Measurements from ENCODE around the gene THEM5.
"Not testable (repeated sequence)": the region's sequence is repeated elsewhere in the genome, so short reads cannot be mapped to it uniquely, and the experiment has no call there.

The THEM5 gene

GRCh38 chr1:151853411-151853943 is at the start of gene THEM5:
TSS of gene THEM5 (minus strand) at chr1:151853712. CDS start at chr1:151853565, 147 bp downstream.
- no peak for DNase-seq (ENCODE audit: low read depth in 2 of 2)

- no peak for DNase-seq (ENCODE audit: low read depth in 2 of 2)
Measured at GRCh38 chr1:151902858-151903257, 49.3 kb upstream of the THEM5 start.

- not testable (repeated sequence) for DNase-seq (ENCODE audit: low read depth in 2 of 2)
Measured at GRCh38 chr1:151900804-151901203, 47.3 kb upstream of the THEM5 start.

- peak; percentile 8 to 30 for DNase-seq (ENCODE audit: low read depth in 2 of 2)
Measured at GRCh38 chr1:151898519-151898991, 45.0 kb upstream of the THEM5 start.

- DNase-seq (ENCODE audit: low read depth in 2 of 2), result no peak
Measured at GRCh38 chr1:151897991-151898431, 44.5 kb upstream of the THEM5 start.

- DNase-seq (ENCODE audit: low read depth in 2 of 2), result no peak
Measured at GRCh38 chr1:151893176-151893924, 39.8 kb upstream of the THEM5 start.

GRCh38 chr1:151892190-151892589 is 38.7 kb upstream of the THEM5 start:
- no peak for DNase-seq (ENCODE audit: low read depth in 2 of 2)

GRCh38 chr1:151891512-151891911 is 38.0 kb upstream of the THEM5 start:
- no peak for DNase-seq (ENCODE audit: low read depth in 2 of 2)

- DNase-seq (ENCODE audit: low read depth in 2 of 2), result no peak
Measured at GRCh38 chr1:151888972-151889570, 35.6 kb upstream of the THEM5 start.

- DNase-seq (ENCODE audit: low read depth in 2 of 2), result no peak
Measured at GRCh38 chr1:151887028-151887427, 33.5 kb upstream of the THEM5 start.

GRCh38 chr1:151885479-151885878 is 32.0 kb upstream of the THEM5 start:
- DNase-seq (ENCODE audit: low read depth in 2 of 2), result no peak

- DNase-seq (ENCODE audit: low read depth in 2 of 2), result not testable (repeated sequence)
Measured at GRCh38 chr1:151884879-151885278, 31.4 kb upstream of the THEM5 start.

GRCh38 chr1:151884445-151884844 is 30.9 kb upstream of the THEM5 start:
- DNase-seq (ENCODE audit: low read depth in 2 of 2), result not testable (repeated sequence)

- DNase-seq (ENCODE audit: low read depth in 2 of 2), result not testable (repeated sequence)
Measured at GRCh38 chr1:151883898-151884297, 30.4 kb upstream of the THEM5 start.

GRCh38 chr1:151882918-151883317 is 29.4 kb upstream of the THEM5 start:
- DNase-seq (ENCODE audit: low read depth in 2 of 2), result not testable (repeated sequence)

GRCh38 chr1:151882466-151882865 is 29.0 kb upstream of the THEM5 start:
- DNase-seq (ENCODE audit: low read depth in 2 of 2), result no peak

GRCh38 chr1:151881479-151881878 is 28.0 kb upstream of the THEM5 start:
- no peak for DNase-seq (ENCODE audit: low read depth in 2 of 2)

GRCh38 chr1:151875419-151876097 is 22.0 kb upstream of the THEM5 start:
- DNase-seq (ENCODE audit: low read depth in 2 of 2), result no peak

- DNase-seq (ENCODE audit: low read depth in 2 of 2), result not testable (repeated sequence)
Measured at GRCh38 chr1:151872776-151873175, 19.3 kb upstream of the THEM5 start.

GRCh38 chr1:151871284-151872030 is 17.9 kb upstream of the THEM5 start:
- DNase-seq (ENCODE audit: low read depth in 2 of 2), result no peak

GRCh38 chr1:151868486-151868885 is 15.0 kb upstream of the THEM5 start:
- DNase-seq (ENCODE audit: low read depth in 2 of 2), result no peak
